ENCODE measurements around the gene PPP1R1B.

PPP1R1B gene

DNA sequence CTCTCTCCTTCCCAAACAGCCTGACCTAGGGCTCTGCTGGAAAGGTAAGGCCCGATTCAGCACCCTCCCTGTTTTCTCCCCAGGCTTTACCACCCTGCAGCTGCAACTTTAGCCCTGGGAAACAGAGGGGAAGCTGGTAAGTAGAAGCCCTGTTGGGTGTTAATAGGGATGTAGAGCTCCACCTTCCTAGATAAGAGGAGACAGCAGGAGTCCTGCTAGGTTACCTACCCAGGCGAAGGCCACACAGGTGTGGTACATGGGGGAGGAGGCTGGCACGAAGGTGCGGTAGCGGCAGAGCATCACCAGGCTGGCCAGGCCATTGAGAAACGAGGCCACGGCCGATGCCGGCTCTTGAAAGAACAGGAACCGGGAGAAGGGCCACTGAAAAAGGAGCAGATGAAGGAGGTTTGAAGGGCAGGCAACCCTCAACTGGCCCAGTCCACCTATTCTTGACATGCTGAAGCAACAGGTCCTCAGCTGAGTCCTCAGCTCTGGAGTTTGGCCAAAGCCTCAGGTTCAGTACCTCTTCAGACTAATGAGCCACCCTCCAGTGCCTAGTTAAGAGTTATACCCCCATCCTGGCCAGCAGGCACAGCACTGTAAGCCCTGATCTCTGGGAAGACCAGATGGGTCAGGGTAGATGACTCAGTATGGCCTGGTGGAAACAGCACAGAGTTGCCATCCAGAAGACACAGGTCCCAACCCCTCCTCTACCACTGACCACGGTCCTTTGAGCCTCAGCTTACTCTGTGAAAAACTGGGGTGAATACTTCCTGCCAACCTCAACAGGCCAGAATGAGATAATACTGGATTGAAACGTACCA is 57.8 kb downstream of the PPP1R1B start:
- no peak for DNase-seq (ENCODE audit: low spot score)
